LoVo (cell line): Measurements from ENCODE around the gene NSL1.

Source experiments
- DNase-seq: peaks from one replicate; pipeline ENCODE4 v3.0.0-alpha.2; 2016; ENCODE audit warnings: low spot score

Gene NSL1

GRCh38 chr1:212791676-212792395 is at the start of gene NSL1, which contains the start of gene TATDN3:
TSS of gene NSL1 (minus strand) at chr1:212791777. CDS start at chr1:212791763, 14 bp downstream.
TSS of gene TATDN3 (plus strand) at chr1:212791894. CDS start at chr1:212791922, 28 bp downstream.
- DNase-seq, result peak; percentile 87

- DNase-seq, result no peak
These were observed 46.6 kb upstream of the NSL1 start for GRCh38 chr1:212838145-212838544.

- DNase-seq, result peak; percentile 31
These were observed 41.9 kb upstream of the NSL1 start for GRCh38 chr1:212833211-212834207.

- DNase-seq, result no peak
These were observed 36.8 kb upstream of the NSL1 start for GRCh38 chr1:212828395-212828794.

- peak; percentile 36 for DNase-seq
These were observed 36.3 kb upstream of the NSL1 start for GRCh38 chr1:212827831-212828278.

- DNase-seq, result no peak
These were observed 35.7 kb upstream of the NSL1 start for GRCh38 chr1:212827171-212827776.

GRCh38 chr1:212825798-212826452 is 34.3 kb upstream of the NSL1 start:
- no peak for DNase-seq

- DNase-seq, result no peak
These were observed 32.6 kb upstream of the NSL1 start for GRCh38 chr1:212824201-212824600.

- no peak for DNase-seq
These were observed 31.4 kb upstream of the NSL1 start for GRCh38 chr1:212822956-212823355.

GRCh38 chr1:212820969-212821368 is 29.4 kb upstream of the NSL1 start:
- no peak for DNase-seq

GRCh38 chr1:212819726-212820125 is 28.1 kb upstream of the NSL1 start:
- no peak for DNase-seq

GRCh38 chr1:212816567-212817278 is 25.1 kb upstream of the NSL1 start:
- peak; percentile 30 for DNase-seq

- DNase-seq, result no peak
These were observed 23.2 kb upstream of the NSL1 start for GRCh38 chr1:212814537-212815334.

- DNase-seq, result no peak
These were observed 14.2 kb upstream of the NSL1 start for GRCh38 chr1:212805767-212806166.

GRCh38 chr1:212797681-212798080 is 6.1 kb upstream of the NSL1 start:
- DNase-seq, result no peak

GRCh38 chr1:212794561-212795014 is 3.0 kb upstream of the NSL1 start:
- no peak for DNase-seq

- no peak for DNase-seq
These were observed 875 bp upstream of the NSL1 start for GRCh38 chr1:212792396-212792908.

- no peak for DNase-seq
These were observed 309 bp downstream of the NSL1 start for GRCh38 chr1:212791261-212791675.

GRCh38 chr1:212785871-212786270 is 5.7 kb downstream of the NSL1 start:
- DNase-seq, result no peak

GRCh38 chr1:212783976-212784375 is 7.6 kb downstream of the NSL1 start:
- DNase-seq, result no peak
